ENCODE data around the gene STPG3. TPM values are rescaled to one million over a fixed set of nuclear protein-coding genes. Genes with fewer than 3 reads are reported as not detected.
A peak's percentile ranks its signal among the peaks of the same experiment; 100 is the strongest.

Gene STPG3
- total and polyA plus RNA-seq, 4 experiments from 2014 or later: not detected

- no peak for DNase-seq
- Mint-ChIP-seq H3K27ac (no peak overlapping the region), H3K27me3 (peaks cover 0 to 9% of the 10 kb centered on the region in 2 donors), H3K4me1 (peaks cover 0 to 16% (median 4%) of the 10 kb centered on the region in 4 donors), H3K36me3 (peaks cover 0 to 1% of the 10 kb centered on the region in 2 donors), H3K9me3 (no peaks in the 10 kb centered on the region), H3K4me3 (peak overlapping the region in 1 of 8 donors; percentile 30)
- H3K4me3 ChIP-seq (ENCODE audit: low read length in 2 of 2): no peak overlapping the region
- no peaks in the 10 kb centered on the region for H3K36me3 ChIP-seq (ENCODE audit: insufficient read depth, low read length)
- H3K27me3 ChIP-seq (ENCODE audit: insufficient read depth, low read length): no peaks in the 10 kb centered on the region
- H3K27ac ChIP-seq (ENCODE audit: low read depth, low read length): no peak overlapping the region
- peaks cover 24% of the 10 kb centered on the region for H3K4me1 ChIP-seq (ENCODE audit: insufficient read depth, low read length)
- ChIA-PET POLR2A (ENCODE audit: partially characterized antibody) (interaction anchor here (3.0 kb wide), 1 partner anchor 11 kb away, joined by 31 read pairs; the partner anchor contains the start of genes CYSRT1 and RNF208), CTCF (ENCODE audit: partially characterized antibody) (interaction anchor here (0.8 to 1.1 kb wide), 3 partner anchors 11 to 457 kb away, joined by 3 to 4 read pairs (median 3); no protein-coding TSS in a partner anchor)
- no peaks in the 10 kb centered on the region for H3K9me3 ChIP-seq (ENCODE audit: control insufficient read depth in 1 of 2, low read length in 2 of 2)
- intact Hi-C loops (cut with micrococcal nuclease): no loop called here
Observed at GRCh38 chr9:137234758-137235423, 16.2 kb upstream of the STPG3 start.

- Mint-ChIP-seq H3K4me3 (no peak overlapping the region), H3K9me3 (no peaks in the 10 kb centered on the region)
Observed at GRCh38 chr9:137235424-137236237, 15.5 kb upstream of the STPG3 start.

GRCh38 chr9:137236238-137236935 is 14.7 kb upstream of the STPG3 start:
- intact Hi-C loops (cut with micrococcal nuclease): loop anchor here (1.0 kb wide), 3 partner anchors 13 to 118 kb away; no protein-coding TSS in a partner anchor
- H3K4me3 ChIP-seq (ENCODE audit: low read length in 2 of 2): no peak overlapping the region
- H3K27me3 Mint-ChIP-seq: peaks cover 2 to 7% of the 10 kb centered on the region in 2 donors
- peaks cover 0 to 19% (median 8%) of the 10 kb centered on the region in 4 donors for H3K4me1 Mint-ChIP-seq
- ChIA-PET CTCF (ENCODE audit: partially characterized antibody) (interaction anchor here (0.7 to 2.7 kb wide), 29 partner anchors 9 to 189 kb away, joined by 3 to 15 read pairs (median 5); partner anchors contain the start of genes ANAPC2, DPP7, MAN1B1 and NELFB), POLR2A (ENCODE audit: partially characterized antibody) (interaction anchor here (0.6 to 10.3 kb wide), 10 partner anchors 12 to 285 kb away, joined by 3 to 260 read pairs (median 5); partner anchors contain the start of genes ANAPC2, CYSRT1, DPP7 and MAN1B1)
- H3K36me3 Mint-ChIP-seq: peaks cover 0 to 6% of the 10 kb centered on the region in 2 donors
- H3K9me3 ChIP-seq (ENCODE audit: control insufficient read depth in 1 of 2, low read length in 2 of 2): no peaks in the 10 kb centered on the region
- H3K4me1 ChIP-seq (ENCODE audit: insufficient read depth, low read length): peaks cover 25% of the 10 kb centered on the region
- H3K27ac Mint-ChIP-seq: peak overlapping the region in 1 of 7 donors; percentile 40
- no peak overlapping the region for H3K27ac ChIP-seq (ENCODE audit: low read depth, low read length)
- H3K36me3 ChIP-seq (ENCODE audit: insufficient read depth, low read length): no peaks in the 10 kb centered on the region
- H3K9me3 Mint-ChIP-seq: peaks cover 0 to 5% (median 0%) of the 10 kb centered on the region in 8 donors
- peak; percentile 84 to 87 (median 86) for DNase-seq
- no peak overlapping the region for H3K4me3 Mint-ChIP-seq
- H3K27me3 ChIP-seq (ENCODE audit: insufficient read depth, low read length): no peaks in the 10 kb centered on the region

More at GRCh38 chr9:137235424-137236237, 15.5 kb upstream of the STPG3 start:
- Histone ChIP-seq H3K27me3 (ENCODE audit: insufficient read depth, low read length) (no peaks in the 10 kb centered on the region), H3K4me1 (ENCODE audit: insufficient read depth, low read length) (peaks cover 25% of the 10 kb centered on the region), H3K4me3 (ENCODE audit: low read length in 2 of 2) (no peak overlapping the region), H3K36me3 (ENCODE audit: insufficient read depth, low read length) (no peaks in the 10 kb centered on the region), H3K27ac (ENCODE audit: low read depth, low read length) (no peak overlapping the region), H3K9me3 (ENCODE audit: control insufficient read depth in 1 of 2, low read length in 2 of 2) (no peaks in the 10 kb centered on the region)
- intact Hi-C loops (cut with micrococcal nuclease): loop anchor here (1.0 kb wide), 3 partner anchors 12 to 117 kb away; no protein-coding TSS in a partner anchor
- H3K36me3 Mint-ChIP-seq: peaks cover 0 to 1% of the 10 kb centered on the region in 2 donors
- H3K27ac Mint-ChIP-seq: no peak overlapping the region
- H3K27me3 Mint-ChIP-seq: peaks cover 0 to 7% of the 10 kb centered on the region in 2 donors
- ChIA-PET POLR2A (ENCODE audit: partially characterized antibody) (interaction anchor here (0.6 to 10.3 kb wide), 7 partner anchors 12 to 285 kb away, joined by 3 to 260 read pairs (median 7); partner anchors contain the start of genes ANAPC2, CYSRT1, MAN1B1 and NELFB), CTCF (ENCODE audit: partially characterized antibody) (interaction anchor here (0.8 to 2.7 kb wide), 14 partner anchors 12 to 458 kb away, joined by 3 to 15 read pairs (median 6); partner anchors contain the start of genes ANAPC2, RNF208 and SSNA1)
- peaks cover 0 to 19% (median 4%) of the 10 kb centered on the region in 4 donors for H3K4me1 Mint-ChIP-seq
- no peak for DNase-seq

- Mint-ChIP-seq H3K9me3 (peaks cover 0 to 5% (median 0%) of the 10 kb centered on the region in 8 donors), H3K4me3 (no peak overlapping the region), H3K4me1 (peaks cover 0 to 19% (median 8%) of the 10 kb centered on the region in 4 donors), H3K36me3 (peaks cover 0 to 6% of the 10 kb centered on the region in 2 donors), H3K27ac (no peak overlapping the region), H3K27me3 (peaks cover 2 to 7% of the 10 kb centered on the region in 2 donors)
- no peak for DNase-seq
- POLR2A ChIA-PET (ENCODE audit: partially characterized antibody): interaction anchor here (0.9 to 10.3 kb wide), 9 partner anchors 10 to 190 kb away, joined by 3 to 260 read pairs (median 5); partner anchors contain the start of genes ANAPC2, CYSRT1, DPP7 and MAN1B1
- peaks cover under 1% of the 10 kb centered on the region for H3K36me3 ChIP-seq (ENCODE audit: insufficient read depth, low read length)
- H3K4me1 ChIP-seq (ENCODE audit: insufficient read depth, low read length): peaks cover 28% of the 10 kb centered on the region
- H3K27me3 ChIP-seq (ENCODE audit: insufficient read depth, low read length): no peaks in the 10 kb centered on the region
- H3K9me3 ChIP-seq (ENCODE audit: control insufficient read depth in 1 of 2, low read length in 2 of 2): no peaks in the 10 kb centered on the region
- H3K27ac ChIP-seq (ENCODE audit: low read depth, low read length): no peak overlapping the region
- CTCF ChIA-PET (ENCODE audit: partially characterized antibody): interaction anchor here (0.7 to 2.7 kb wide), 29 partner anchors 8 to 190 kb away, joined by 3 to 15 read pairs (median 5); partner anchors contain the start of genes ANAPC2, DPP7, MAN1B1 and NELFB
- no peak overlapping the region for H3K4me3 ChIP-seq (ENCODE audit: low read length in 2 of 2)
- intact Hi-C loops (cut with micrococcal nuclease): loop anchor here (1.0 kb wide), 3 partner anchors 14 to 119 kb away; no protein-coding TSS in a partner anchor
Observed at GRCh38 chr9:137236936-137237421, 14.1 kb upstream of the STPG3 start.

- Histone ChIP-seq H3K36me3 (ENCODE audit: insufficient read depth, low read length) (peaks cover 11% of the 10 kb centered on the region), H3K4me1 (ENCODE audit: insufficient read depth, low read length) (peaks cover 38% of the 10 kb centered on the region), H3K27me3 (ENCODE audit: insufficient read depth, low read length) (no peaks in the 10 kb centered on the region), H3K4me3 (ENCODE audit: low read length in 2 of 2) (no peak overlapping the region), H3K27ac (ENCODE audit: low read depth, low read length) (no peak overlapping the region), H3K9me3 (ENCODE audit: control insufficient read depth in 1 of 2, low read length in 2 of 2) (no peaks in the 10 kb centered on the region)
- Mint-ChIP-seq H3K4me1 (peaks cover 6 to 29% (median 18%) of the 10 kb centered on the region in 4 donors), H3K27me3 (peaks cover 2 to 7% of the 10 kb centered on the region in 2 donors), H3K36me3 (peaks cover 7 to 12% of the 10 kb centered on the region in 2 donors), H3K9me3 (peaks cover 0 to 7% (median 0%) of the 10 kb centered on the region in 8 donors), H3K4me3 (peak overlapping the region in 1 of 8 donors; percentile 35), H3K27ac (peak overlapping the region in 1 of 7 donors; percentile 59)
- CTCF ChIA-PET (ENCODE audit: partially characterized antibody): interaction anchor here (0.8 to 2.7 kb wide), 14 partner anchors 9 to 171 kb away, joined by 3 to 15 read pairs (median 8); partner anchors contain the start of genes ANAPC2, NELFB, RNF208 and SSNA1
- intact Hi-C loops (cut with micrococcal nuclease): no loop called here
- DNase-seq: no peak
- POLR2A ChIA-PET (ENCODE audit: partially characterized antibody): interaction anchor here (0.8 to 10.3 kb wide), 6 partner anchors 11 to 151 kb away, joined by 3 to 260 read pairs (median 6); partner anchors contain the start of genes CYSRT1, MAN1B1, NELFB and RNF208
Observed at GRCh38 chr9:137237759-137238726, 13.0 kb upstream of the STPG3 start.

Data from CD4-positive, alpha-beta memory T cell (primary cell).